HepG2 (cell line): ENCODE measurements around the gene LARP1. TPM values are rescaled to one million over a fixed set of nuclear protein-coding genes. Genes with fewer than 3 reads are reported as not detected.

Source experiments
- ARID2 ChIP-seq: sonication (generic); formaldehyde crosslinking; IDR thresholded peaks from 2 replicates; pipeline ENCODE4 v1.8.1; 2022; ENCODE audit warnings: mild to moderate bottlenecking, missing genetic modification reagents, borderline replicate concordance
- CERS6 ChIP-seq: sonication (generic); formaldehyde crosslinking; IDR thresholded peaks from 2 replicates; pipeline ENCODE4 v1.5.0; 2020; ENCODE audit warnings: missing genetic modification reagents
- CREBL2 ChIP-seq: sonication (generic); formaldehyde crosslinking; IDR thresholded peaks from 2 replicates; pipeline ENCODE4 v1.8.1; 2023; ENCODE audit warnings: missing genetic modification reagents, mild to moderate bottlenecking, borderline replicate concordance
- HHEX ChIP-seq: IDR thresholded peaks from 2 replicates; pipeline ENCODE4 v1.6.1; 2016; ENCODE audit warnings: control low read depth
- HNF4A ChIP-seq: sonication (generic); formaldehyde crosslinking; IDR thresholded peaks from 2 replicates; pipeline ENCODE4 v1.4.0; 2020; ENCODE audit warnings: missing genetic modification reagents
- IRF1 ChIP-seq: sonication (generic); formaldehyde crosslinking; IDR thresholded peaks from 2 replicates; pipeline ENCODE4 v1.4.0; 2020; ENCODE audit warnings: low read depth, mild to moderate bottlenecking, missing genetic modification reagents
- KAT8 ChIP-seq: IDR thresholded peaks from 2 replicates; pipeline ENCODE4 v1.6.1; 2016; ENCODE audit warnings: missing genetic modification reagents, missing compliant biosample characterization
- MEIS1 ChIP-seq: sonication (generic); formaldehyde crosslinking; IDR thresholded peaks from 2 replicates; pipeline ENCODE4 v1.9.0; 2021; ENCODE audit warnings: mild to moderate bottlenecking, missing genetic modification reagents, moderate library complexity, borderline replicate concordance
- MIER2 ChIP-seq: IDR thresholded peaks from 2 replicates; pipeline ENCODE4 v1.6.1; 2016; ENCODE audit warnings: missing biosample characterization, missing genetic modification reagents
- NFKB2 ChIP-seq: sonication (generic); formaldehyde crosslinking; IDR thresholded peaks from 2 replicates; pipeline ENCODE4 v1.4.0; 2020; ENCODE audit warnings: missing genetic modification reagents, borderline replicate concordance
- POGK ChIP-seq: sonication (generic); formaldehyde crosslinking; conservative IDR thresholded peaks from 2 replicates; pipeline ENCODE4 v1.8.0; 2022; ENCODE audit warnings: mild to moderate bottlenecking, moderate library complexity, missing genetic modification reagents
- RARG ChIP-seq: sonication (generic); formaldehyde crosslinking; IDR thresholded peaks from 2 replicates; pipeline ENCODE4 v1.4.0; 2020; ENCODE audit warnings: low read depth, mild to moderate bottlenecking, missing genetic modification reagents
- RBM22 ChIP-seq: fragments of 200-400 bp; formaldehyde crosslinking; optimal IDR thresholded peaks from 2 replicates; pipeline ENCODE3; 2017; ENCODE audit warnings: mild to moderate bottlenecking, low read length, moderate library complexity
- REXO4 ChIP-seq: sonication (generic); formaldehyde crosslinking; IDR thresholded peaks from 2 replicates; pipeline ENCODE4 v1.8.0; 2022; ENCODE audit warnings: missing genetic modification reagents, mild to moderate bottlenecking, borderline replicate concordance
- SAP130 ChIP-seq: IDR thresholded peaks from 2 replicates; pipeline ENCODE4 v1.6.1; 2016; ENCODE audit warnings: low read depth
- TOE1 ChIP-seq: sonication (generic); formaldehyde crosslinking; IDR thresholded peaks from 2 replicates; pipeline ENCODE4 v1.4.0; 2020; ENCODE audit warnings: mild to moderate bottlenecking, missing genetic modification reagents
- ZBED4 ChIP-seq: sonication (generic); formaldehyde crosslinking; IDR thresholded peaks from 2 replicates; pipeline ENCODE4 v1.4.0; 2020; ENCODE audit warnings: missing genetic modification reagents, borderline replicate concordance
- ZFP36 ChIP-seq: fragments of 150-350 bp; IDR thresholded peaks from 2 replicates; pipeline ENCODE4 v1.6.1; 2018; ENCODE audit warnings: borderline replicate concordance, low read length, low read depth; ENCODE audit not compliant: partially characterized antibody
- ZGPAT ChIP-seq: IDR thresholded peaks from 2 replicates; pipeline ENCODE4 v1.6.1; 2016; ENCODE audit warnings: mild to moderate bottlenecking
- ZNF317 ChIP-seq: sonication (generic); formaldehyde crosslinking; IDR thresholded peaks from 2 replicates; pipeline ENCODE4 v1.5.0; 2020; ENCODE audit warnings: mild to moderate bottlenecking, missing genetic modification reagents
- ZNF749 ChIP-seq: sonication (generic); formaldehyde crosslinking; IDR thresholded peaks from 2 replicates; pipeline ENCODE4 v1.8.0; 2022; ENCODE audit warnings: mild to moderate bottlenecking, missing genetic modification reagents, moderate library complexity, borderline replicate concordance
- ZSCAN22 ChIP-seq: sonication (generic); formaldehyde crosslinking; IDR thresholded peaks from 2 replicates; pipeline ENCODE4 v1.4.0; 2020; ENCODE audit warnings: mild to moderate bottlenecking, missing genetic modification reagents
- polyA plus RNA-seq, 8 experiments: library from polyadenylated mRNA; depleted of rRNA in 3 of 8; stranded (reverse) in 7 of 8; unstranded in 1 of 8; fragments of >200 nt; fragmentation: Illumina TruSeq in 4 of 8; extraction: Trizol in 4 of 8; gene quantifications; 2 replicates each; pipeline versions ENCODE4 v1.2.1 to v1.2.3, GENCODE V29; 2011 to 2016; ENCODE audit warnings: low read depth in 4 of 8, missing spikeins in 1 of 8, mixed read lengths in 1 of 8; ENCODE audit not compliant: insufficient read depth in 1 of 8
- total RNA-seq, 5 experiments: library from RNA; depleted of rRNA; stranded (reverse); fragments of >200 nt; fragmentation: Illumina TruSeq; extraction: Trizol; gene quantifications; 2 replicates each; pipeline ENCODE4 v1.2.3, GENCODE V29; 2016; ENCODE audit warnings: low read depth in 1 of 5

The LARP1 gene
- total and polyA plus RNA-seq, 2 of the 13 experiments (the other 11 are each of a cell fraction or from before 2014, with no cell fraction given), result 45.2 to 61.4 TPM

- TF ChIP-seq ZFP36 (no peak), SAP130 (CRISPR knock-in tag) (peak; percentile 88), MIER2 (no peak), RBM22 (no peak), HHEX (peak; percentile 85), ZGPAT (0 out of 2 replicates have a peak, but pooled peaks have one; percentile 22), CERS6 (CRISPR knock-in tag) (no peak), POGK (CRISPR knock-in tag) (no peak), HNF4A (peak; percentile 81), ZSCAN22 (CRISPR knock-in tag) (no peak), ARID2 (CRISPR knock-in tag) (no peak), CREBL2 (CRISPR knock-in tag) (no peak), NFKB2 (CRISPR knock-in tag) (no peak), ZNF317 (CRISPR knock-in tag) (no peak), ZNF749 (CRISPR knock-in tag) (no peak), ZBED4 (CRISPR knock-in tag) (no peak), MEIS1 (no peak; the same call in 1 of the 2 replicates), REXO4 (no peak), TOE1 (CRISPR knock-in tag) (no peak), IRF1 (CRISPR knock-in tag) (no peak), KAT8 (no peak), RARG (CRISPR knock-in tag) (no peak)
Observed at GRCh38 chr5:154834053-154834452, 78.9 kb downstream of the LARP1 start (continued).
